Measurements from ENCODE around the gene TMEM86A.

TMEM86A gene

GRCh38 chr11:18700872-18701271, 2.3 kb downstream of the TMEM86A start:
- DNase-seq: no peak

- no peak for DNase-seq
Measured at GRCh38 chr11:18701614-18702216, 3.1 kb downstream of the TMEM86A start.

- DNase-seq: no peak
Measured at GRCh38 chr11:18703001-18703763, 4.6 kb downstream of the TMEM86A start.

GRCh38 chr11:18704045-18704645, 5.6 kb downstream of the TMEM86A start:
- DNase-seq: no peak

- no peak for DNase-seq
Measured at GRCh38 chr11:18704698-18705097, 6.1 kb downstream of the TMEM86A start.

- DNase-seq: no peak
Measured at GRCh38 chr11:18705651-18706281, 7.2 kb downstream of the TMEM86A start.

GRCh38 chr11:18706330-18707243, 8.0 kb downstream of the TMEM86A start:
- DNase-seq: no peak

GRCh38 chr11:18707811-18708340, 9.3 kb downstream of the TMEM86A start:
- DNase-seq: no peak

GRCh38 chr11:18709414-18709813, 10.8 kb downstream of the TMEM86A start:
- DNase-seq: no peak

GRCh38 chr11:18710545-18710944, 12.0 kb downstream of the TMEM86A start:
- DNase-seq: no peak

GRCh38 chr11:18713646-18714442, 15.3 kb downstream of the TMEM86A start:
- no peak for DNase-seq

GRCh38 chr11:18714443-18714780, 15.8 kb downstream of the TMEM86A start:
- no peak for DNase-seq

- no peak for DNase-seq
Measured at GRCh38 chr11:18715476-18715875, 16.9 kb downstream of the TMEM86A start.

- DNase-seq: no peak
Measured at GRCh38 chr11:18720091-18720807, 21.7 kb downstream of the TMEM86A start.

GRCh38 chr11:18720808-18721560, 22.4 kb downstream of the TMEM86A start:
- DNase-seq: no peak

GRCh38 chr11:18721561-18722292, 23.1 kb downstream of the TMEM86A start:
- no peak for DNase-seq

GRCh38 chr11:18722293-18722637, 23.7 kb downstream of the TMEM86A start:
- DNase-seq: no peak

GRCh38 chr11:18723991-18724390, 25.4 kb downstream of the TMEM86A start:
- DNase-seq: no peak

GRCh38 chr11:18726040-18726439, 27.5 kb downstream of the TMEM86A start, which contains the start of gene IGSF22:
Gene IGSF22 (minus strand): TSS chr11:18726188. CDS start chr11:18724236, 1,952 bp downstream.
- DNase-seq: no peak
